Cerebellar nuclear complex (tissue), 1 donor: ENCODE data around the gene TMEM176A.

Source experiments
- DNase-seq, 2 experiments: peaks; one replicate each; lab custom pipeline; 2025; lab: John Stamatoyannopoulos, UW

TMEM176A gene

GRCh38 chr7:150849204-150849775 lies 48.7 kb downstream of the TMEM176A start:
- no peak for DNase-seq

- DNase-seq: no peak
Measured at GRCh38 chr7:150850273-150850672, 49.7 kb downstream of the TMEM176A start.

GRCh38 chr7:150851492-150852370 lies 51.2 kb downstream of the TMEM176A start:
- DNase-seq: no peak

GRCh38 chr7:150852371-150852905 lies 51.9 kb downstream of the TMEM176A start, which contains the start of gene AOC1:
AOC1 (plus strand) TSS chr7:150852517; CDS start chr7:150856471, 3,954 bp downstream.
- DNase-seq: no peak

- no peak for DNase-seq
Measured at GRCh38 chr7:150854066-150855000, 53.8 kb downstream of the TMEM176A start.
